Mesenchymal stem cell (in vitro differentiated cells and primary cell): ENCODE data around the gene NPAS2.

Source experiments
- DNase-seq: peaks from one replicate; pipeline ENCODE4 v3.0.0-alpha.2; 2013
- H2AFZ ChIP-seq: one replicate; pipeline ENCODE4 v1.6.1; 2013; ENCODE audit warnings: low read depth, mild to moderate bottlenecking, control low read depth, inconsistent platforms, low read length, moderate library complexity
- H2AK5ac ChIP-seq: 2 replicates; pipeline ENCODE4 v1.6.1; 2013; ENCODE audit warnings: low read length, moderate library complexity, mild to moderate bottlenecking, inconsistent platforms; ENCODE audit not compliant: severe bottlenecking
- H2BK120ac ChIP-seq: one replicate; pipeline ENCODE4 v1.6.1; 2013; ENCODE audit warnings: low read depth, mild to moderate bottlenecking, inconsistent platforms, low read length, moderate library complexity
- H2BK12ac ChIP-seq, 2 experiments: one replicate each; pipeline ENCODE4 v1.6.1; 2013; ENCODE audit warnings: inconsistent platforms in 2 of 2, low read length in 2 of 2, mild to moderate bottlenecking in 2 of 2, moderate library complexity in 2 of 2, control low read depth in 1 of 2
- H2BK15ac ChIP-seq: one replicate; pipeline ENCODE4 v1.6.1; 2013; ENCODE audit warnings: mild to moderate bottlenecking, low read depth, inconsistent platforms; ENCODE audit not compliant: poor library complexity, severe bottlenecking
- H2BK5ac ChIP-seq: 2 replicates; pipeline ENCODE4 v1.6.1; 2013; ENCODE audit warnings: low read depth, mild to moderate bottlenecking, low read length, control low read depth, inconsistent platforms; ENCODE audit not compliant: poor library complexity, severe bottlenecking
- H3K14ac ChIP-seq, 2 experiments: one replicate each; pipeline ENCODE4 v1.6.1; 2013; ENCODE audit warnings: inconsistent platforms in 2 of 2, low read length in 2 of 2, control low read depth in 1 of 2, mild to moderate bottlenecking in 1 of 2, moderate library complexity in 1 of 2
- H3K18ac ChIP-seq, 2 experiments: one replicate each; pipeline ENCODE4 v1.6.1; 2013; ENCODE audit warnings: inconsistent platforms in 2 of 2, low read length in 2 of 2, control low read depth in 1 of 2, low read depth in 1 of 2, mild to moderate bottlenecking in 1 of 2
- H3K23ac ChIP-seq, 2 experiments: one replicate each; pipeline ENCODE4 v1.6.1; 2013; ENCODE audit warnings: inconsistent platforms in 2 of 2, low read length in 2 of 2, mild to moderate bottlenecking in 2 of 2, moderate library complexity in 2 of 2, control low read depth in 1 of 2
- H3K27ac ChIP-seq: 2 replicates; pipeline ENCODE4 v1.5.1; 2013; ENCODE audit warnings: mild to moderate bottlenecking, moderate library complexity, low read length, control low read depth, inconsistent platforms; ENCODE audit not compliant: poor library complexity, severe bottlenecking
- H3K27me3 ChIP-seq, 2 experiments: 2 replicates each; pipeline versions ENCODE4 v1.6.1 to v1.7.0; 2013; ENCODE audit warnings: low read length in 2 of 2, mild to moderate bottlenecking in 2 of 2, moderate library complexity in 2 of 2, control low read depth in 1 of 2, inconsistent platforms in 1 of 2; ENCODE audit not compliant: control insufficient read depth in 1 of 2, insufficient read depth in 1 of 2
- H3K36me3 ChIP-seq, 2 experiments: 2 replicates each; pipeline versions ENCODE4 v1.6.1 to v1.7.0; 2013; ENCODE audit warnings: low read length in 2 of 2, control low read depth in 1 of 2, inconsistent platforms in 1 of 2, low read depth in 1 of 2, mild to moderate bottlenecking in 1 of 2; ENCODE audit not compliant: insufficient read depth in 2 of 2, control insufficient read depth in 1 of 2
- H3K4ac ChIP-seq, 2 experiments: one replicate each; pipeline ENCODE4 v1.6.1; 2013; ENCODE audit warnings: inconsistent platforms in 2 of 2, low read length in 2 of 2, mild to moderate bottlenecking in 2 of 2, moderate library complexity in 2 of 2, control low read depth in 1 of 2, low read depth in 1 of 2
- H3K4me1 ChIP-seq: 2 replicates; pipeline ENCODE4 v1.6.1; 2013; ENCODE audit warnings: low read depth, low read length, control low read depth; ENCODE audit not compliant: control insufficient read depth, insufficient read depth
- H3K4me2 ChIP-seq: 2 replicates; pipeline ENCODE4 v1.6.1; 2013; ENCODE audit warnings: low read length, mild to moderate bottlenecking, inconsistent platforms; ENCODE audit not compliant: poor library complexity, severe bottlenecking
- H3K4me3 ChIP-seq, 2 experiments: 2 replicates each; pipeline versions ENCODE4 v1.5.1 to v1.7.0; 2013; ENCODE audit warnings: low read length in 2 of 2, mild to moderate bottlenecking in 2 of 2, control low read depth in 1 of 2, low read depth in 1 of 2; ENCODE audit not compliant: insufficient read depth in 1 of 2
- H3K79me1 ChIP-seq: replicated peaks from 2 replicates; pipeline ENCODE4 v1.6.1; 2013; ENCODE audit warnings: mild to moderate bottlenecking, control low read depth, low read length, inconsistent platforms; ENCODE audit not compliant: poor library complexity, severe bottlenecking
- H3K9ac ChIP-seq: 2 replicates; pipeline ENCODE4 v1.7.0; 2013; ENCODE audit warnings: mild to moderate bottlenecking, low read length, moderate library complexity
- H3K9me3 ChIP-seq: 2 replicates; pipeline ENCODE4 v1.7.0; 2013; ENCODE audit warnings: mild to moderate bottlenecking, low read length; ENCODE audit not compliant: control insufficient read depth
- H4K8ac ChIP-seq: one replicate; pipeline ENCODE4 v1.6.1; 2013; ENCODE audit warnings: inconsistent platforms, mild to moderate bottlenecking, low read length, moderate library complexity
- H4K91ac ChIP-seq: one replicate; pipeline ENCODE4 v1.6.1; 2013; ENCODE audit warnings: mild to moderate bottlenecking, low read length, inconsistent platforms
- WGBS: methylation state at CpG from one replicate; pipeline ENCODE4 v1.1.7; 2013; ENCODE audit warnings: mixed read lengths; 5-methylcytosine and 5-hydroxymethylcytosine counted together

The NPAS2 gene

DNA sequence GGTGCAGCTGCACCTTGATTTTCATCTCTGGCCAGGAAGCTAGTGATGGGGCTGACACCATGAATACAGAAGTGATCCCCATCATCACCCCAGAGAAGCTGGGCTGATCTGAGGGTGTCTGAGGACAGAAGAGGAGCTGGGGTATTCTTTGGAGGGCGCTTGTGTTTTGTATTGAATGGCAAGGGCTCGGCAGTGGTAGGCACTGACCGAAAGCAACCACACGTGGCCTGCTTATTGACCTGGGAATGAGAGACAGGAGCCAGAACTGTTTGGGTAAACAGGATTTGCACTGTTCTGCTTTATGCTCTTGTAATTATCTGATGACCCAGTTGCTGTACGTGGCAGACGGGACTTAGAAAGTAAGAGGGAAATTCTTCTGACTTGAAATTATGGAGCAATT, 119.5 kb downstream of the NPAS2 start:
- no peak overlapping the region for H4K91ac ChIP-seq
- no peak overlapping the region for H2BK12ac ChIP-seq
- H3K9ac ChIP-seq: no peak overlapping the region
- no peak overlapping the region for H3K4me2 ChIP-seq
- no peaks in the 10 kb centered on the region for H3K4me1 ChIP-seq
- H3K4ac ChIP-seq: no peak overlapping the region
- H2AFZ ChIP-seq: no peak overlapping the region
- no peak overlapping the region for H3K14ac ChIP-seq
- peaks cover 0 to 2% of the 10 kb centered on the region in 2 experiments for H3K27me3 ChIP-seq
- no peaks in the 10 kb centered on the region for H3K9me3 ChIP-seq
- H2AK5ac ChIP-seq: no peak overlapping the region
- no peak overlapping the region for H2BK120ac ChIP-seq
- no peaks in the 10 kb centered on the region for H3K79me1 ChIP-seq
- no peak overlapping the region for H2BK5ac ChIP-seq
- H3K27ac ChIP-seq: no peak overlapping the region
- H3K4me3 ChIP-seq: no peak overlapping the region
- H2BK15ac ChIP-seq: no peak overlapping the region
- H3K18ac ChIP-seq: no peak overlapping the region
- H3K36me3 ChIP-seq: peaks cover 0 to 4% of the 10 kb centered on the region in 2 experiments
- DNase-seq: no peak
- WGBS: 83% methylated on average over 6 of the region's 6 CpGs
- H3K23ac ChIP-seq: no peak overlapping the region
- no peak overlapping the region for H4K8ac ChIP-seq

DNA sequence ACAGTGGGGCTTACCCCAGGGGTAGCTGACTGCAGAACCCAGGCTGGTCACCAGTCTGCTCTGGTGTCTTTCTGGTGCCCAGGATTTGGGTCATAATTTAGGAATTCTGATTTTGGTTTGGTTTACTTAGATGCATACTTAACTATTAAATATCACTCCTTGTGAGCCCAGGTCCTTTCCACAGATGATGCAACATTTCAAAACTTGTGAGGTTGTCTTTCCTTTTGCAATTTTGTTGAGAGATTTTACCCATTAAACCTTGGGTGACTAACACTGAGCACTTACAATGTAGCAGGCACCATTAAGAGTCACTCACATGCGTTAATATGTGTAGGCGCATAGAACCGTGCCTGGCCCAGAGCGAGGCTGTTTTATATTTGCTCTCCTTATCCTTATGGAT, 120.3 kb downstream of the NPAS2 start:
- Histone ChIP-seq H3K4me3 (no peak overlapping the region), H2AFZ (no peak overlapping the region)
- WGBS: 98% methylated on average over 4 of the region's 4 CpGs

GRCh38 chr2:100940766-100941645, 121.1 kb downstream of the NPAS2 start:
- Histone ChIP-seq H3K4me3 (peak overlapping the region in 1 of 2 experiments; percentile 27), H3K27me3 (peaks cover 0 to 4% of the 10 kb centered on the region in 2 experiments), H2AFZ (no peak overlapping the region), H3K4me1 (no peaks in the 10 kb centered on the region), H3K4ac (peak overlapping the region in 1 of 2 experiments; percentile 69), H2BK12ac (peak overlapping the region; percentile 75 to 78), H3K9me3 (no peaks in the 10 kb centered on the region), H2AK5ac (no peak overlapping the region), H4K8ac (peak overlapping the region; percentile 46), H3K79me1 (no peaks in the 10 kb centered on the region), H3K4me2 (no peak overlapping the region), H4K91ac (peak overlapping the region; percentile 86), H3K23ac (no peak overlapping the region), H3K18ac (peak overlapping the region; percentile 67 to 75), H3K9ac (peak overlapping the region; percentile 25), H3K14ac (peak overlapping the region in 1 of 2 experiments; percentile 74), H3K36me3 (peaks cover 0 to 3% of the 10 kb centered on the region in 2 experiments), H2BK15ac (no peak overlapping the region), H2BK5ac (no peak overlapping the region), H2BK120ac (no peak overlapping the region), H3K27ac (no peak overlapping the region)
- no peak for DNase-seq
- WGBS: 96% methylated on average over 13 of the region's 14 CpGs

More for the DNA sequence above, 120.3 kb downstream of the NPAS2 start:
- H2BK5ac ChIP-seq: no peak overlapping the region
- H3K18ac ChIP-seq: no peak overlapping the region
- H3K27me3 ChIP-seq: peaks cover 0 to 4% of the 10 kb centered on the region in 2 experiments
- no peak overlapping the region for H3K14ac ChIP-seq
- H3K4me2 ChIP-seq: no peak overlapping the region
- H3K9me3 ChIP-seq: no peaks in the 10 kb centered on the region
- H2BK15ac ChIP-seq: no peak overlapping the region
- no peak overlapping the region for H3K27ac ChIP-seq
- no peak overlapping the region for H2AK5ac ChIP-seq
- no peak overlapping the region for H4K91ac ChIP-seq
- DNase-seq: no peak
- no peak overlapping the region for H4K8ac ChIP-seq
- no peak overlapping the region for H3K23ac ChIP-seq
- H2BK12ac ChIP-seq: no peak overlapping the region
- no peak overlapping the region for H2BK120ac ChIP-seq
- H3K9ac ChIP-seq: no peak overlapping the region
- no peaks in the 10 kb centered on the region for H3K4me1 ChIP-seq
- no peaks in the 10 kb centered on the region for H3K79me1 ChIP-seq
- H3K36me3 ChIP-seq: no peaks in the 10 kb centered on the region
- H3K4ac ChIP-seq: no peak overlapping the region

DNA sequence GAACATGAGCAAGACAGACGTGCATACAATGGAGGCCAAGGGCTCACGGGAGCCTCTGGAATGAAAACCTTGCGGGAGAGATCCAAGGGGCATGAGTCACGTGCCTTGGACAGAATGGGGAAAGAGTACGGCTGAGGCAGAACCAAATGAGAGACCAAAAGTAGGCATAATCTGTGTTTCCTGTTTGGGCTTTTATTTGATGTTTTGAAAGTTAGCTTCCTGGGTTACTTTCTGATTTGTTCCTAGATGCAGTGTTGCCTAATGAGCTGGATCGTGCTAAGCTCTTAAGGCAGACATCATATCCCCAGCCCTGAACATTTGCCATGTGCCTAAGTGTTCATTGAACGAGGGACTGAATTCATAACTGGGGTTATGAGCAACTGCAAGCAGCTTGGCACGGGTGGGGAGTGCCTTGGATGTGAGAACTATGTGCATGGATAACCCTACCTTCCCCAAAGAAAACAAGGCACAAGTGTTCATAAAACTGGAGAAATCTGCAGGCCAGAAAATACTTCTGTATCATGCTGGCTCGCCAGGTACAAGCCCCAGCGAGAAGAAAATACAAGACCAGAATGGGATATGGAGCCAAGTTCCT, 121.8 kb downstream of the NPAS2 start:
- Histone ChIP-seq H3K36me3 (peaks cover 0 to 3% of the 10 kb centered on the region in 2 experiments), H3K4me2 (no peak overlapping the region), H3K27me3 (peaks cover 0 to 11% of the 10 kb centered on the region in 2 experiments), H3K4ac (no peak overlapping the region), H3K4me1 (no peaks in the 10 kb centered on the region), H3K9ac (peak overlapping the region; percentile 13), H2BK120ac (no peak overlapping the region), H4K8ac (no peak overlapping the region), H3K18ac (no peak overlapping the region), H2AK5ac (no peak overlapping the region), H3K9me3 (no peaks in the 10 kb centered on the region), H3K14ac (peak overlapping the region in 1 of 2 experiments; percentile 11), H3K27ac (no peak overlapping the region), H3K4me3 (peak overlapping the region in 1 of 2 experiments; percentile 27), H4K91ac (no peak overlapping the region), H3K79me1 (no peaks in the 10 kb centered on the region), H3K23ac (peak overlapping the region in 1 of 2 experiments; percentile 29), H2AFZ (no peak overlapping the region), H2BK12ac (no peak overlapping the region), H2BK5ac (no peak overlapping the region), H2BK15ac (no peak overlapping the region)
- DNase-seq: peak; percentile 34
- 68% methylated on average over 8 of the region's 10 CpGs for WGBS
